Ascending aorta (tissue), 2 donors: Measurements from ENCODE around the gene STXBP5. TPM values are rescaled to one million over a fixed set of nuclear protein-coding genes. Genes with fewer than 3 reads are reported as not detected.

Source experiments
- DNase-seq, 2 donors: peaks; one replicate each; pipeline ENCODE4 v3.0.0-alpha.2; 2019; ENCODE audit warnings: low spot score in 2 of 2
- H3K27ac ChIP-seq, 2 donors: fragments of 200-600 bp; sonication (generic); one replicate each; pipeline ENCODE4 v1.5.1; 2016 to 2017; ENCODE audit warnings: mild to moderate bottlenecking in 1 of 2
- H3K27me3 ChIP-seq: fragments of 200-600 bp; sonication (generic); one replicate; pipeline ENCODE4 v1.5.1; 2017
- H3K36me3 ChIP-seq, 2 donors: fragments of 200-600 bp; sonication (generic); one replicate each; pipeline ENCODE4 v1.5.1; 2016
- H3K4me1 ChIP-seq, 2 donors: fragments of 200-600 bp; sonication (generic); one replicate each; pipeline ENCODE4 v1.5.1; 2016 to 2017; ENCODE audit warnings: mild to moderate bottlenecking in 1 of 2
- H3K4me3 ChIP-seq, 2 donors: fragments of 200-600 bp; sonication (generic); one replicate each; pipeline ENCODE4 v1.5.1; 2016 to 2017; ENCODE audit warnings: mild to moderate bottlenecking in 1 of 2
- H3K9me3 ChIP-seq, 2 donors: fragments of 200-600 bp; sonication (generic); one replicate each; pipeline ENCODE4 v1.5.1; 2016
- intact Hi-C: fragments of 100-400 bp; cut with DNase I; formaldehyde crosslinking; loops from one replicate; pipeline ENCODE4 v1.15.1; 2023
- total RNA-seq: library from RNA; depleted of rRNA; stranded (reverse); fragments of >200 nt; gene quantifications from one replicate; pipeline ENCODE4 v1.1.0, GENCODE V29; 2016
- TF ChIP-seq, protein P1 (sequence below), 3 experiments: fragments of 200-600 bp in 2 of 3; fragments of 450-650 bp in 1 of 3; sonication (generic) in 2 of 3; IDR thresholded peaks; one replicate each; pipeline ENCODE4 v1.5.1; 2016 to 2019; ENCODE audit warnings: antibody characterized with exemption in 3 of 3, mild to moderate bottlenecking in 1 of 3, moderate library complexity in 1 of 3

STXBP5 gene
- total RNA-seq, 1 donor from 2014 or later, result 13.6 TPM

GRCh38 chr6:147202516-147203310, 1.5 kb upstream of the STXBP5 start:
- Histone ChIP-seq H3K4me1 (no peaks in the 10 kb centered on the region), H3K27me3 (no peaks in the 10 kb centered on the region), H3K4me3 (peak overlapping the region; percentile 98), H3K9me3 (no peaks in the 10 kb centered on the region), H3K27ac (peak overlapping the region; percentile 98 to 99), H3K36me3 (no peaks in the 10 kb centered on the region)
- intact Hi-C loops, result loop anchor here (2.0 to 10.0 kb wide), 6 partner anchors 85 to 1465 kb away; partner anchors contain the start of genes EPM2A and FBXO30
- DNase-seq, result peak; percentile 74 to 93
- TF ChIP-seq, protein P1, sequence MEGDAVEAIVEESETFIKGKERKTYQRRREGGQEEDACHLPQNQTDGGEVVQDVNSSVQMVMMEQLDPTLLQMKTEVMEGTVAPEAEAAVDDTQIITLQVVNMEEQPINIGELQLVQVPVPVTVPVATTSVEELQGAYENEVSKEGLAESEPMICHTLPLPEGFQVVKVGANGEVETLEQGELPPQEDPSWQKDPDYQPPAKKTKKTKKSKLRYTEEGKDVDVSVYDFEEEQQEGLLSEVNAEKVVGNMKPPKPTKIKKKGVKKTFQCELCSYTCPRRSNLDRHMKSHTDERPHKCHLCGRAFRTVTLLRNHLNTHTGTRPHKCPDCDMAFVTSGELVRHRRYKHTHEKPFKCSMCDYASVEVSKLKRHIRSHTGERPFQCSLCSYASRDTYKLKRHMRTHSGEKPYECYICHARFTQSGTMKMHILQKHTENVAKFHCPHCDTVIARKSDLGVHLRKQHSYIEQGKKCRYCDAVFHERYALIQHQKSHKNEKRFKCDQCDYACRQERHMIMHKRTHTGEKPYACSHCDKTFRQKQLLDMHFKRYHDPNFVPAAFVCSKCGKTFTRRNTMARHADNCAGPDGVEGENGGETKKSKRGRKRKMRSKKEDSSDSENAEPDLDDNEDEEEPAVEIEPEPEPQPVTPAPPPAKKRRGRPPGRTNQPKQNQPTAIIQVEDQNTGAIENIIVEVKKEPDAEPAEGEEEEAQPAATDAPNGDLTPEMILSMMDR (IDR thresholded peaks at IDR 0.05), result no peak

- intact Hi-C loops, result loop anchor here (2.0 to 10.0 kb wide), 6 partner anchors 84 to 1466 kb away; partner anchors contain the start of genes EPM2A and FBXO30
- peak overlapping the region; percentile 98 for H3K4me3 ChIP-seq
- no peaks in the 10 kb centered on the region for H3K9me3 ChIP-seq
- TF ChIP-seq, protein P1 (IDR thresholded peaks at IDR 0.05), result no peak
- no peaks in the 10 kb centered on the region for H3K4me1 ChIP-seq
- H3K27me3 ChIP-seq, result no peaks in the 10 kb centered on the region
- H3K27ac ChIP-seq, result peak overlapping the region; percentile 98 to 99
- no peaks in the 10 kb centered on the region for H3K36me3 ChIP-seq
- DNase-seq, result peak in 1 of 2 donors; percentile 83
Observed at GRCh38 chr6:147203311-147204059, 732 bp upstream of the STXBP5 start.

DNA sequence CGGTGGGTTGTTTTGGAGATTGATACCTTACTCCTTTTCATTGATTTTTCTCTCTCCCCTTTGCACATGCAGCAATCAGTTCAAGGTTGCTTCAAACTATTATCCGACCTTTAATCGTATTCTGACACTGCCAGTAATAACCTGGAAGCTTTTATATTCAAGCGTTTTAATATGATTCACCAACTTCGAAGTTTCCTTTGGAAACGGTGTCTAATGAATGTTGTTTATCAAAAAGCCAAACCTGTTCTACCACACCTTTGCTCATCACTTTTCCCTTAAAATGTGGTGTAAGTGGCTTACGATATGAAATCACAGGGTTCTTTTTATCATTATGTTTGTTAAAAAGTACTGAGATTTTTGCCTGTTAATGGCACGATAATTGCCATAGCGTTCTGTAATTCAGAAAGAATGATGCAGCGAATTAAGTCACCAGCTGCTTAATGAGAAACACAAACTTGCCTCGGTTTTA, 660 bp downstream of the STXBP5 start:
- peak overlapping the region; percentile 98 to 99 for H3K27ac ChIP-seq
- intact Hi-C loops, result loop anchor here (5.0 to 10.0 kb wide), 4 partner anchors 82 to 1468 kb away; partner anchors contain the start of genes EPM2A and FBXO30

DNA sequence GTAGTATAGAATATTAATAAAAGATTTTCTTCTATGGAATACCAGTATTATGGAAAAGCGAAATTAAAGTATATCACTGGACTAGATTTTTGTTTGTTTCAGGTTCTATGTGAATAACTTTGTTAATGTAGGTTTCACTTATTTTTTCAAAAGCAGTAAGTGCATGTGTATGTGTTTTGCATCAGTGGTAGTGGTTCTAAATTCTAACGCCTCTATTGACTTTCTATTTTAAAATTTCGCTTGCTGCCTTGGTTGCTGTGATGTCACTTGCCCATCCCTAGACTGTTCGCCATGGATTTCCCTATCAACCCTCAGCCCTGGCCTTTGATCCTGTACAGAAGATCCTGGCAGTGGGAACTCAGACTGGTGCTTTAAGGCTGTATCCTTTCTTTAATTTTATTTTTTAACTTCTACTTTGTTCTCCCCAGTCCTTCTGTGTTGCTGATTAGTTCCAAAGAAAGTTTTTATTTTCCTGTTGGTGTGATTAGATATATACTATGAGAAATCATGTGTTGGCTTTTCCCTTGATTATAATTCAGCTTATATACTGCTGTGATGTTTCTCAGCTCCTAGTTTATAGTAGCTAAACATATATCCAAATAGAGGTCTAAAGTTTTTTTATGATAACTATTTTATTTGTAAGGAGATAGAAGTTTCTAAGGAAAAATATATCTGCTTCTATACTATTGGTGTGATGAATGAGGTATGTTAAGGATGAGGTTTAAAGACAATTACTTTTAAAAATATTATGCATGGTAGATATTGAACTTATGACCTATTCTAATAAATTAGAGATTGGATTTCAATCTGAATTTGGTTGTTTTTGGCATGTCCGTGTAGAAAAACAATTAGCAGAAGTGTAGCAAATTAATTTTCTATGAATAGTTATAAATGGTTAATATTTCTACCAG, 1.7 kb downstream of the STXBP5 start:
- TF ChIP-seq, protein P1 (IDR thresholded peaks at IDR 0.05), result no peak
- intact Hi-C loops, result loop anchor here (10.0 kb wide), 1 partner anchor 1391 kb away; the partner anchor contains the start of gene FBXO30
- no peaks in the 10 kb centered on the region for H3K27me3 ChIP-seq
- H3K36me3 ChIP-seq, result no peaks in the 10 kb centered on the region
- DNase-seq, result no peak
- peak overlapping the region; percentile 98 for H3K4me3 ChIP-seq
- H3K27ac ChIP-seq, result peak overlapping the region; percentile 98 to 99
- no peaks in the 10 kb centered on the region for H3K9me3 ChIP-seq
- H3K4me1 ChIP-seq, result peaks cover 0 to 2% of the 10 kb centered on the region in 2 donors

More for the DNA sequence above, 660 bp downstream of the STXBP5 start:
- DNase-seq, result no peak
- Histone ChIP-seq H3K4me1 (peaks cover 0 to 2% of the 10 kb centered on the region in 2 donors), H3K9me3 (no peaks in the 10 kb centered on the region), H3K27me3 (no peaks in the 10 kb centered on the region), H3K4me3 (peak overlapping the region; percentile 98), H3K36me3 (no peaks in the 10 kb centered on the region)
- TF ChIP-seq, protein P1 (IDR thresholded peaks at IDR 0.05), result no peak

DNA sequence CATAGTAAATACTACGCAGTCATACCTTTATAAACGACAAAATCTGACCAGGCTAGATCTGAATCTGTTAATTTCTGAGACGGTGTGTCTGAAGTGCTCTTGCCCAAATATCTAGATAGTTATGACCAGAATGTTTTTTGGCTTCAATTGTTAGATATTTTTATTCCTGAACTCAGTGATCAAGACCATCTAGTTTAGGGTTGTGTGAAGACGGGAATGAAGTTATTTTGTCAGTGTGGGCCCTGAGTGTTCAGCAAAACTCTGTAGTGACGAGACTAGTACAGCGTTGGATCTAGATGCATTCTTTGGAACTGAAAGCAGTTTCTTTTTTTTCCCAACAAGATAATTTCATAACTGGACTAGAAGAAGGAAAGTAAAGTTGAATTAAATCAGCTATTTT, 3.1 kb downstream of the STXBP5 start:
- peak overlapping the region; percentile 19 to 98 for H3K4me3 ChIP-seq
- H3K27me3 ChIP-seq, result no peaks in the 10 kb centered on the region
- intact Hi-C loops, result loop anchor here (10.0 kb wide), 1 partner anchor 1393 kb away; the partner anchor contains the start of gene FBXO30
- no peaks in the 10 kb centered on the region for H3K9me3 ChIP-seq
- H3K36me3 ChIP-seq, result no peaks in the 10 kb centered on the region
- DNase-seq, result no peak
- H3K27ac ChIP-seq, result peak overlapping the region; percentile 98 to 99
- H3K4me1 ChIP-seq, result peaks cover 0 to 2% of the 10 kb centered on the region in 2 donors
- TF ChIP-seq, protein P1 (IDR thresholded peaks at IDR 0.05), result no peak
